ENCODE results near the gene OGFOD2.
"Not testable (repeated sequence)": the region's sequence is repeated elsewhere in the genome, so short reads cannot be mapped to it uniquely, and the experiment has no call there.

The OGFOD2 gene

GRCh38 chr12:122932207-122932606 is 42.8 kb upstream of the OGFOD2 start:
- Mint-ChIP-seq H3K4me3 (no peak overlapping the region), H3K27ac (no peak overlapping the region), H3K9me3 (no peaks in the 10 kb centered on the region), H3K4me1 (peaks cover 14% of the 10 kb centered on the region), H3K27me3 (ENCODE audit: low read depth) (peaks cover 3% of the 10 kb centered on the region), H3K36me3 (ENCODE audit: low read depth) (no peaks in the 10 kb centered on the region)
- TF ChIP-seq, protein P1, sequence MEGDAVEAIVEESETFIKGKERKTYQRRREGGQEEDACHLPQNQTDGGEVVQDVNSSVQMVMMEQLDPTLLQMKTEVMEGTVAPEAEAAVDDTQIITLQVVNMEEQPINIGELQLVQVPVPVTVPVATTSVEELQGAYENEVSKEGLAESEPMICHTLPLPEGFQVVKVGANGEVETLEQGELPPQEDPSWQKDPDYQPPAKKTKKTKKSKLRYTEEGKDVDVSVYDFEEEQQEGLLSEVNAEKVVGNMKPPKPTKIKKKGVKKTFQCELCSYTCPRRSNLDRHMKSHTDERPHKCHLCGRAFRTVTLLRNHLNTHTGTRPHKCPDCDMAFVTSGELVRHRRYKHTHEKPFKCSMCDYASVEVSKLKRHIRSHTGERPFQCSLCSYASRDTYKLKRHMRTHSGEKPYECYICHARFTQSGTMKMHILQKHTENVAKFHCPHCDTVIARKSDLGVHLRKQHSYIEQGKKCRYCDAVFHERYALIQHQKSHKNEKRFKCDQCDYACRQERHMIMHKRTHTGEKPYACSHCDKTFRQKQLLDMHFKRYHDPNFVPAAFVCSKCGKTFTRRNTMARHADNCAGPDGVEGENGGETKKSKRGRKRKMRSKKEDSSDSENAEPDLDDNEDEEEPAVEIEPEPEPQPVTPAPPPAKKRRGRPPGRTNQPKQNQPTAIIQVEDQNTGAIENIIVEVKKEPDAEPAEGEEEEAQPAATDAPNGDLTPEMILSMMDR (IDR thresholded peaks at IDR 0.05; ENCODE audit: unreplicated experiment in 3 of 3) = no peak

DNA sequence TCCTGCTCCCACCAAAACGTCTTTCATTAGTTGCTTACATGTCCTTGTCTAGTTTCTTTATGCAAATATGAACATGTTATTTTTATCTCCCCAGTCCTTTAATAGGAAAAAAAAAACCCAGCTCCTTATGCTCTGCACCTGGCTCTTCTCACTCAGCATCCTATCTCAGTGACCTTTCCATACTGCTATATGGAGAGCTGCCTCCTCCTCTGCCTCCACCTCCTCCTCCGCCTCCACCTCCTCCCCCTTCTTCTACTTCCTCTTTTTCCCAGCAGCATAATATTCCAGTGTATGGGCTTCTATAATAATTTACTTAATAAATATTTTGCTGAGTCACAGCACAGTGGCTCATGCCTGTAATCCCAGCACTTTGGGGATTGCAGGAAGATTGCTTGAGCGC is 40.3 kb upstream of the OGFOD2 start:
- H3K36me3 Mint-ChIP-seq (ENCODE audit: low read depth) = peaks cover 4% of the 10 kb centered on the region
- no peaks in the 10 kb centered on the region for H3K4me1 Mint-ChIP-seq
- no peak overlapping the region for H3K4me3 Mint-ChIP-seq
- H3K27me3 Mint-ChIP-seq (ENCODE audit: low read depth) = no peaks in the 10 kb centered on the region
- TF ChIP-seq, protein P1 (IDR thresholded peaks at IDR 0.05; ENCODE audit: unreplicated experiment in 3 of 3) = no peak
- H3K27ac Mint-ChIP-seq = no peak overlapping the region
- H3K9me3 Mint-ChIP-seq = no peaks in the 10 kb centered on the region

DNA sequence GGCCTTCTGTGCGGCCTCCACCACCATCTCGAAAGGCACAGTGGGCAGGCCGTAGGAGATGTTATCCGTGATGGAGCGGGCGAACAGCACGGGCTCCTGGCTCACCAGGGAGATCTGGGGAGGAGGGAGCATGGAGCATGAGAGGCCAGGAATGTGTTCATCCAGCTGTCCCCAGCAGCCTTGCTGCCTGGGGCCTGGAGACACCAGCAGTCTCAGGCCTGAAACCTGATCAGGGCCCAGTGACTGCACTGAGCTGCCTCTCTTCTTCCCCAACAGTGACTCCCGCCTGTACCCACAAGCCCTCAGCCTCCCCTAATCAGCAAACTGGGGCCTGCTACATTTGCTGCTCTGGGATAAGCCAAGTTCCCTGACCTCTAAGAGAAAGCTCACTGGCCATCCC is 39.7 kb upstream of the OGFOD2 start:
- TF ChIP-seq, protein P1 (IDR thresholded peaks at IDR 0.05; ENCODE audit: unreplicated experiment in 3 of 3) = no peak
- Mint-ChIP-seq H3K4me3 (no peak overlapping the region), H3K27ac (peak overlapping the region; percentile 33 to 56 (median 48)), H3K36me3 (ENCODE audit: low read depth) (peaks cover 4% of the 10 kb centered on the region), H3K4me1 (no peaks in the 10 kb centered on the region), H3K9me3 (no peaks in the 10 kb centered on the region), H3K27me3 (ENCODE audit: low read depth) (peaks cover under 1% of the 10 kb centered on the region)

DNA sequence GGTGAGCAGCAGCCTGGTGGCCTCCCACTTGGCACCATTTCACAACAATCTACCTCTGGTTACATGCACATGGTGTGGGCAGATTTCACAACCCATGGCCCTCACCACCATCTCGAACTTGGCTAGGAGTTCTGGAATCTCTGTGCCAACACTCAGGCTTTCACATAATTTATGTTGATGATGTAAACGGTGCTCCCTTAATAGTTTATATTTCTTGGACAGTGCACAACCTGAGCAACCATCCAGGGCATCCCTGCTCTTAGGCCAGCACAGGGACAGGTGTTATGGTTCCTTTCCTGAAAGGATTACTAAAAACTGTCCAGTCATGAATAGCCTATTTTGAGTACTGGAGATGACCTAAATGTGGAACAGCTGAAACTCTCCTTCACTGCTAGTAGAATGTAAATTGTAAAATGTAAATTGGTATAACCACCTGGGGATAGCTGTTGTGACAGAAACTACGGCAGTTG is 37.4 kb upstream of the OGFOD2 start:
- TF ChIP-seq, protein P1 (IDR thresholded peaks at IDR 0.05; ENCODE audit: unreplicated experiment in 3 of 3) = no peak
- H3K9me3 Mint-ChIP-seq = no peaks in the 10 kb centered on the region
- H3K36me3 Mint-ChIP-seq (ENCODE audit: low read depth) = peaks cover 4% of the 10 kb centered on the region
- H3K4me3 Mint-ChIP-seq = no peak overlapping the region
- H3K27ac Mint-ChIP-seq = no peak overlapping the region
- H3K4me1 Mint-ChIP-seq = no peaks in the 10 kb centered on the region
- peaks cover 3% of the 10 kb centered on the region for H3K27me3 Mint-ChIP-seq (ENCODE audit: low read depth)

- Mint-ChIP-seq H3K27ac (no peak overlapping the region), H3K27me3 (ENCODE audit: low read depth) (peaks cover 3% of the 10 kb centered on the region), H3K9me3 (no peaks in the 10 kb centered on the region), H3K4me1 (peaks cover 6% of the 10 kb centered on the region), H3K36me3 (ENCODE audit: low read depth) (peaks cover 4% of the 10 kb centered on the region), H3K4me3 (no peak overlapping the region)
- TF ChIP-seq, protein P1 (IDR thresholded peaks at IDR 0.05; ENCODE audit: unreplicated experiment in 3 of 3) = no peak
These were observed 35.9 kb upstream of the OGFOD2 start for GRCh38 chr12:122939125-122939524.

DNA sequence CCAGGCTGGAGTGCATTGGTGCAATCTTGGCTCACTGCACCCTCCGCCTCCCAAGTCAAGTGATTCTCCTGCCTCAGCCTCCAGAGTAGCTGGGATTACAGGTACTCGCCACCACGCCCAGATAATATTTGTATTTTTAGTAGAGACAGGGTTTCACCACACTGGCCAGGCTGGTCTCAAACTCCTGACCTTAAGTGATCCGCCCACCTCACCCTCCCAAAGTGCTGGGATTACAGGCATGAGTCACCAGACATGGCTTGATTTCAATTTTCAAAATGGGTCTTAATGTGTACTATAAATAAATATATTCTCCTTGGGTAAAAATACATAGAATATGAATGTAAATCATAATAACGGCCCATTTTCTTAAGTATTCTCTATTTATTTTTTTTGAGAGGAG is 33.7 kb upstream of the OGFOD2 start:
- not testable (repeated sequence) for H3K4me1 Mint-ChIP-seq; H3K36me3 Mint-ChIP-seq (ENCODE audit: low read depth); H3K27me3 Mint-ChIP-seq (ENCODE audit: low read depth); H3K9me3 Mint-ChIP-seq; H3K27ac Mint-ChIP-seq; H3K4me3 Mint-ChIP-seq

Measured in nephron (organoid).